PC-9 (cell line): ENCODE data around the gene CMIP. TPM values are rescaled to one million over a fixed set of nuclear protein-coding genes. Genes with fewer than 3 reads are reported as not detected.

Source experiments
- BruUV-seq: library from RNA; stranded (reverse); fragments of 400-500 nt; replicated peaks from 2 replicates; lab custom pipeline; 2021; lab: Mats Ljungman, UMichigan
- CTCF ChIA-PET: fragments of 300-600 bp; sonication (Branson Sonifier 250); formaldehyde crosslinking; loops from one replicate; lab custom pipeline; 2022; ENCODE audit warnings: antibody characterized with exemption; lab: Charles Lee
- POLR2A ChIA-PET: fragments of 300-600 bp; sonication (Branson Sonifier 250); formaldehyde crosslinking; loops from one replicate; lab custom pipeline; 2022; ENCODE audit warnings: antibody characterized with exemption; ENCODE audit not compliant: unreplicated experiment; lab: Charles Lee
- DNase-seq, 2 experiments: peaks; one replicate each; pipeline versions ENCODE4 v3.0.0 to v3.0.0-alpha.2; 2015 to 2022; ENCODE audit warnings: mixed read lengths in 1 of 2
- H2AFZ ChIP-seq: fragments of 200-600 bp; sonication (generic); 2 replicates; pipeline ENCODE4 v1.8.1; 2017; ENCODE audit warnings: antibody characterized with exemption
- H3F3A ChIP-seq: fragments of 200-600 bp; sonication (generic); 2 replicates; pipeline ENCODE4 v1.8.1; 2017; ENCODE audit warnings: antibody characterized with exemption, mild to moderate bottlenecking, low read depth; ENCODE audit not compliant: insufficient read depth
- H3K27ac ChIP-seq: fragments of 200-600 bp; sonication (generic); 2 replicates; pipeline ENCODE4 v1.6.1; 2016; ENCODE audit warnings: mixed run types
- H3K27me3 ChIP-seq: fragments of 200-600 bp; sonication (generic); 2 replicates; pipeline ENCODE4 v1.6.1; 2016; ENCODE audit warnings: low read depth, mixed run types; ENCODE audit not compliant: insufficient read depth
- H3K36me3 ChIP-seq: fragments of 200-600 bp; sonication (generic); 2 replicates; pipeline ENCODE4 v1.6.1; 2016; ENCODE audit warnings: low read depth, mixed run types
- H3K4me1 ChIP-seq: fragments of 200-600 bp; sonication (generic); replicated peaks from 2 replicates; pipeline ENCODE4 v1.6.1; 2016; ENCODE audit warnings: mixed run types; ENCODE audit not compliant: insufficient read depth
- H3K4me2 ChIP-seq: fragments of 200-600 bp; sonication (generic); 2 replicates; pipeline ENCODE4 v1.6.1; 2017; ENCODE audit warnings: mixed run types
- H3K4me3 ChIP-seq: fragments of 200-600 bp; sonication (generic); 2 replicates; pipeline ENCODE4 v1.6.1; 2016; ENCODE audit warnings: mixed run types
- H3K79me2 ChIP-seq: fragments of 200-600 bp; sonication (generic); 2 replicates; pipeline ENCODE4 v1.6.1; 2017; ENCODE audit warnings: low read depth, mixed run types
- H3K9me2 ChIP-seq: fragments of 200-600 bp; sonication (generic); 2 replicates; pipeline ENCODE4 v1.8.1; 2017; ENCODE audit warnings: mild to moderate bottlenecking; ENCODE audit not compliant: insufficient read depth
- H3K9me3 ChIP-seq: fragments of 200-600 bp; sonication (generic); 2 replicates; pipeline ENCODE4 v1.8.1; 2016; ENCODE audit warnings: low read depth; ENCODE audit not compliant: insufficient read depth
- H4K20me1 ChIP-seq: fragments of 200-600 bp; sonication (generic); 2 replicates; pipeline ENCODE4 v1.8.1; 2017; ENCODE audit not compliant: insufficient read depth
- CTCF ChIP-seq: fragments of 200-600 bp; sonication (generic); conservative IDR thresholded peaks from 2 replicates; pipeline ENCODE4 v1.6.1; 2017; ENCODE audit warnings: mixed run types, antibody characterized with exemption, mild to moderate bottlenecking, moderate library complexity
- EZH2 ChIP-seq: fragments of 200-600 bp; sonication (generic); IDR thresholded peaks from 2 replicates; pipeline ENCODE4 v1.8.0; 2017; ENCODE audit warnings: antibody characterized with exemption, low read depth
- intact Hi-C: fragments of 100-400 bp; cut with micrococcal nuclease; formaldehyde crosslinking; loops from one replicate; pipeline ENCODE4 v1.10.0; 2022; ENCODE audit not compliant: unreplicated experiment
- total RNA-seq: library from RNA; stranded (reverse); gene quantifications from 2 replicates; pipeline ENCODE4 v1.2.3, GENCODE V29; 2021

Gene CMIP
- total RNA-seq, 1 experiment from 2014 or later = 96.6 TPM

DNA sequence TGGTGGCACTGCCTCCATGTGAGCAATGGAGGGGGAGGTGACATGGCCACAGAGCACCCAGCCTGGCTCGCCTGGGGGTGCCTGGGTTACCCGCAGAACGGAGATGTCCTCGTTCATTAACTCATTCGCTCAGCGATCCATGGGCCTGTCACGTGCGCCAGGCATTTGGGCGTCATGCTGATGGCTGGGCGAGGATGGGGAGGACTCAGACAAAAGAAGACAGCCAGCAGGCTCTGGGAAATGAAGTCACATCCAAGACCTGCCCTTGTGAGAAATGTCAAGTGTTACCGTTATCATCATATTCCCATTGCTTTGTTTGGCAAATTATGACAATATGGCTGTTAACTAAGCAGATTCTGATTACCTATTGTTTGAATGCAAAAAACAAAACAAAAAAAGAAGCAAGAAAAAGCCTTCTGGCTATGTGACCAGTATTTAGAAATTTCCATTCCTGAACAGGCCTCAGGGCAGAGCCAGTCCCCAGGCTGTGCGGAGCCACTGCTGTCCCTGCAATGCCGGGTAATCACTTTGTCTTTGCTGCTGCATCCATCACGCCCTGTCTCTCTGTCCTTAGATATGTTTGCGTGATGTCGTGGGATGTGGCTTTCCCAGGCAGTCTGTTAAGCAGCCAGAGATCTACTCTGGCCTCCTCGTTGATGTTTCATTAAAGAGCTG, 57.9 kb downstream of the CMIP start:
- intact Hi-C loops = no loop called here
- TF ChIP-seq CTCF (no peak), EZH2 (no peak)
- Histone ChIP-seq H3K9me3 (no peaks in the 10 kb centered on the region), H3K36me3 (no peaks in the 10 kb centered on the region), H3K4me1 (no peaks in the 10 kb centered on the region), H3K4me3 (no peak overlapping the region), H3K9me2 (no peaks in the 10 kb centered on the region), H3K27ac (no peak overlapping the region), H3K79me2 (peaks cover 83% of the 10 kb centered on the region), H3F3A (peaks cover 11% of the 10 kb centered on the region; the same call in 1 of the 2 replicates), H3K27me3 (no peaks in the 10 kb centered on the region), H2AFZ (no peak overlapping the region), H3K4me2 (no peak overlapping the region), H4K20me1 (no peaks in the 10 kb centered on the region; the same call in 1 of the 2 replicates)
- no peak for DNase-seq
- ChIA-PET POLR2A (no interaction called here), CTCF (no interaction called here)
- BruUV-seq = no TSS peak

DNA sequence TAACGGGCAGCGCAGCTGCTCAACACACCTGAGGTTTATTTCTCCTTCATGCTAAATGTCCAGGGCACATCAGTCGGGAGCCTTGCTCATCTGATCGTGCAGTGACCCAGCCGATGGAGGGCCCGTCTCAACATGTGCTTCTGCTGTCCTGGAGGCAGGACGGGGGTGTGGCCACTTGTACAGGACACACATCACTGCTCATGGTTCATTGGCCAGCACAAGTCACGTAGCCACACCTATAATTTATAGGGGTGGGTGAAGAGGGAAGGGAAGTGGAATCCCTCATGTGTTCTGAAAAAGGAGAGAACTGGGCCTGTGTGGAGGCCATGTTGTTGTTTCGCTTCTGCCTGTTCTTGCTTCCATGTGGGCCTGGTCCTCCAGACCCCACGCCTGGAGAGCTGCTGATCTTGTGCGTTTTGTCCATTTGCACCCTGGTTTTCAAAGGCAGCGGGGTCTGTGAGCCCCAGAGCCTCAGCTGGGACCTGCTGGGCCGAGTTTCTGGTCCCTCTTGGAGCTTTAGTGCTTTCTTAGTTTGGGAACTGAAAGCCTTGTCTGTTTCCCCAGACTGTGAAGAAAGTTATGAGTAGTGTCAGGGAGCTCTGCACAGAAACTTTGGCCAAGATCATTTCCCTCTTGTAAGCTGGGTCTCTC, 60.5 kb downstream of the CMIP start:
- Histone ChIP-seq H3F3A (peaks cover 18% of the 10 kb centered on the region; the same call in 1 of the 2 replicates), H3K4me1 (peaks cover 9% of the 10 kb centered on the region), H3K4me2 (no peak overlapping the region), H3K9me2 (no peaks in the 10 kb centered on the region), H3K27me3 (no peaks in the 10 kb centered on the region), H3K4me3 (no peak overlapping the region), H4K20me1 (no peaks in the 10 kb centered on the region), H3K36me3 (no peaks in the 10 kb centered on the region), H3K27ac (no peak overlapping the region), H3K9me3 (no peaks in the 10 kb centered on the region), H2AFZ (no peak overlapping the region), H3K79me2 (peaks cover 89% of the 10 kb centered on the region)
- CTCF ChIA-PET = no interaction called here
- POLR2A ChIA-PET = no interaction called here
- intact Hi-C loops = no loop called here
- no peak for DNase-seq
- no peak for TF ChIP-seq CTCF
- no peak for TF ChIP-seq EZH2
- BruUV-seq = no TSS peak

- H3K27me3 ChIP-seq = no peaks in the 10 kb centered on the region
- TF ChIP-seq EZH2 = no peak
- no peak for TF ChIP-seq CTCF
- intact Hi-C loops = no loop called here
- H3K36me3 ChIP-seq = no peaks in the 10 kb centered on the region
- no peaks in the 10 kb centered on the region for H4K20me1 ChIP-seq
- BruUV-seq = no TSS peak
- no peaks in the 10 kb centered on the region for H3K9me2 ChIP-seq
- no peak overlapping the region for H3K4me2 ChIP-seq
- H3K79me2 ChIP-seq = peaks cover 83% of the 10 kb centered on the region
- POLR2A ChIA-PET = no interaction called here
- H3K9me3 ChIP-seq = peaks cover 6% of the 10 kb centered on the region; the same call in 1 of the 2 replicates
- no peak overlapping the region for H3K4me3 ChIP-seq
- peak overlapping the region; percentile 97 for H3K27ac ChIP-seq
- CTCF ChIA-PET = no interaction called here
- DNase-seq = no peak
- H3K4me1 ChIP-seq = peaks cover 47% of the 10 kb centered on the region
- no peak overlapping the region for H2AFZ ChIP-seq
- H3F3A ChIP-seq = peaks cover 53% of the 10 kb centered on the region
Observed at GRCh38 chr16:81509404-81509803, 64.8 kb downstream of the CMIP start.
